GM12872 (cell line): Measurements from ENCODE around the gene MBLAC1.

ENCODE experiments used
- TF ChIP-seq, protein P1 (sequence below): IDR thresholded peaks from 3 replicates; pipeline ENCODE4 v1.5.1; 2011; ENCODE audit warnings: low read depth, mild to moderate bottlenecking, low read length, moderate library complexity; ENCODE audit not compliant: insufficient read depth

The MBLAC1 gene

DNA sequence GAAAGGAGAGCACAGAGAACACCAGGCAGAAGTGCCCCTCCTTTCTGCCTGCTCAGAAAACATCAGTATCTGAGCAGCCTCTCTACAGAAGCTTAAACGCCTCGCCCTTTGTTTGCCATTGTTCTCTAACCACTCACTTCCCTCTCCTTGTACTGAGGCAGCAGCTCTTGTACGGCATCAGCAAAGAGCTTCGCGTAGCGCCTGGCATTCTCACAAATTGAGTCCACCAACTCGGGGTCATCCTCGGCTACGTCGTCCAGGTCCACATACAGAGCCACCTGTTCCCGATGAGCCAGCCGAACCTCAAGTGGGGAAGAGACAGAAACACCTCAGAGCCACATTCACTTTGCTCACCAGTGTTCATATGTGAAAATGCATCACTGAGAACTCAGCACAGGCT lies 27.3 kb upstream of the MBLAC1 start:
- TF ChIP-seq, protein P1, sequence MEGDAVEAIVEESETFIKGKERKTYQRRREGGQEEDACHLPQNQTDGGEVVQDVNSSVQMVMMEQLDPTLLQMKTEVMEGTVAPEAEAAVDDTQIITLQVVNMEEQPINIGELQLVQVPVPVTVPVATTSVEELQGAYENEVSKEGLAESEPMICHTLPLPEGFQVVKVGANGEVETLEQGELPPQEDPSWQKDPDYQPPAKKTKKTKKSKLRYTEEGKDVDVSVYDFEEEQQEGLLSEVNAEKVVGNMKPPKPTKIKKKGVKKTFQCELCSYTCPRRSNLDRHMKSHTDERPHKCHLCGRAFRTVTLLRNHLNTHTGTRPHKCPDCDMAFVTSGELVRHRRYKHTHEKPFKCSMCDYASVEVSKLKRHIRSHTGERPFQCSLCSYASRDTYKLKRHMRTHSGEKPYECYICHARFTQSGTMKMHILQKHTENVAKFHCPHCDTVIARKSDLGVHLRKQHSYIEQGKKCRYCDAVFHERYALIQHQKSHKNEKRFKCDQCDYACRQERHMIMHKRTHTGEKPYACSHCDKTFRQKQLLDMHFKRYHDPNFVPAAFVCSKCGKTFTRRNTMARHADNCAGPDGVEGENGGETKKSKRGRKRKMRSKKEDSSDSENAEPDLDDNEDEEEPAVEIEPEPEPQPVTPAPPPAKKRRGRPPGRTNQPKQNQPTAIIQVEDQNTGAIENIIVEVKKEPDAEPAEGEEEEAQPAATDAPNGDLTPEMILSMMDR = no peak

DNA sequence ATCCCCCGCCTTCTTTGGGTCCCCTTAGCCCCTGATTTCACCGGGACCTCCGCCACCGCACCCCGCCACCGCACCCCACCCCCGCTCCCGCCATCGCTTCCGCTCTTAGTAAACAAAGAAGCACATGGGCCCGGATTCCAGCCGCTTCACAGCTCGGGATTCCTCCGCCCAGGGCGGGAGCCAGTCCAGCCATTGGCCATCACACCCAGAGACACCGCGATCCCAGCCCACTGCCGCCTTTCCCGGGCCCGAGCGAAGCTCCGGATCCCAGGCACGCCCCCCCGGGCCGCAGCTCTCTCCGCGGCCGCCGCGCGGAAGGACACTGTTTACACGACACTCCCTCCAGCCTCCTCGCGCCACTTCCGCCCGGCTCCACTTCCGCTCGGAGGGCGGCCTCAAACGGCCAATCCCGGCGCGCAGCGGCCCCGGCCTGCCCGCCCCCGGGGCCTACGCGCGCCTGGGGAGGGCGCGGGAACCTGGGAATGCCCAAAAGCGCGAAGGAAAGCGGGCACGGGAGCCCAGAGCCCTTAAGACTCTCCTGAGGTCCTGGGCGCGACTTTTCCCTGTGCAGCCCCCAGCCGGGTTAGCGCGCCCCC lies 26.2 kb upstream of the MBLAC1 start:
- TF ChIP-seq, protein P1 = no peak

DNA sequence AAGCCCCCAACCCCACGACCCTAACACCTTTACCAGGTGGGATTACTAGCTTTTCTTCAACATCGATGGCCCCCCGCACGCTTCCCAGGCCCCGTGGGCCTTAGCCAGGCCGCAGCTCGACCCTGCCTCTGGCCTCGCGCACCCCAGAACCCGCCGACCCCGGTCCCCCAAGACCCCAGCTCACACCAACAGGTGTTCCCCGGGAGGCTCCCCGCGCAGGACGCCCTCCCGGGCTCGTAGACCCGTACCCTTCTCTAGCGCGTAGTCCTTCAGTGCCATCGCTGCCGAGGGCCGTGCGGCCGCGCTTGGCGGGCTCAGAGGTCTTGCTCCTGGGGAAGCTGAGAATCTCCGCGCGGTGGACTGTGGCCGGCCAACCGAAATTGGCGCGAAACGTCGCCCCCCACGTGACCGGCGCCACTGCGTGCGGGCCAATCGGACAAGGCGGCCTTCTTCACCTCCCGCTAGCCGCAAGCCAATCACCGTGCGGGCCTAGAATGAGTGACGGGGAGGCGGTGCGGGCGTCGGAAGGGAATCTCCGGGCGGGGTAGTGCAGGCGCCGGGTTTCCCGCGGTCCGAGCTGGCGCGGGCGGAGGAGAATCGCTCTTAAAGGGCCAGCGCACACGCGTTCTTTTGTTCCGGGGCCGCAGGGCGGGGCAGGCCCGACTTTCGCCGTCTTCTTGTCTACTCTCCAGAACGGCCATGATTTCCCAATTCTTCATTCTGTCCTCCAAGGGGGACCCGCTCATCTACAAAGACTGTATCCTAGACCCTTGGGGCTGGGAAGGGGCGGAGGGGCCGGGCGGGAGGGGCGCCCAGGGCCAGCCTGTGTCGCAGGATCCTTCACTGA lies 25.5 kb upstream of the MBLAC1 start, which contains the start of the genes AP4M1 and MCM7:
TSS of gene AP4M1 (plus strand) at position 628 of the 847 bp plus-strand sequence. CDS start at position 700, 72 bp downstream.
TSS of gene MCM7 (minus strand) at position 382 of the 847 bp plus-strand sequence. CDS start at position 279, 103 bp downstream.
- TF ChIP-seq, protein P1 = no peak

DNA sequence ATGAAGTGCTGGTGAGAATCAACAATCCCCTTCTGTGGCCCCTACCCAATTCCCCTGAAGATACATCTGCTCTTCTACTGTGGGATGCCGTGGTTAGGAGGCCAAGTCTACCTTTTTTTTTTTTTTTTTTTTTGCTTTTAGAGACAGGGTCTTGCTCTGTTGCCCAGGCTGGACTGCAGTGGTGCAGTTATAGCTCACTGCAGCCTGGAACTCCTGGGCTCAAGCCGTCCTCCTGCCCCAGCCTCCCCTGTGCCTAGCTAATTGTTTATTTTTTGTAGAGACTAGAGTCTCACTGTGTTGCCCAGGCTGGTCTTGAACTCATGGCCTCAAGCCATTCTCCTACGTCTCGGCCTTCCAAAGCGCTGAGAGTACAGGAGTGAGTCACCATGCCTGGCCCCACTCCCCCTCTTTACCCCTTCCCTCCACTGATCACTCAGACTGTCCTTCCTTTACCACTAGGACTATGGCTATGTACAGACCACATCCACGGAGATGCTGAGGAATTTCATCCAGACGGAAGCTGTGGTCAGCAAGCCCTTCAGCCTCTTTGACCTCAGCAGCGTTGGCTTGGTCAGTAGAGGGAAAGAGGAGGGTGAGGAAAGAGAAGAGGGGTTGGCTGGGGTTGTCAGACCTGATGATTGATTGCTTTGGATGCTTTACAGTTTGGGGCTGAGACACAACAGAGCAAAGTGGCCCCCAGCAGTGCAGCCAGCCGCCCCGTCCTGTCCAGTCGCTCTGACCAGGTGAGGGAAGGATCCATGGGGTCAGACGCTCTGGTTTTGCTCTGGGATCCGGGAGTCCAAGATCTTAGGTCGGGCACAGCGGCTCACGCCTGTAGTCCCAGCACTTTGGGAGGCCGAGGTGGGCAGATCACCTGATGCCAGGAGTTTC lies 23.6 kb upstream of the MBLAC1 start:
- TF ChIP-seq, protein P1 = no peak

DNA sequence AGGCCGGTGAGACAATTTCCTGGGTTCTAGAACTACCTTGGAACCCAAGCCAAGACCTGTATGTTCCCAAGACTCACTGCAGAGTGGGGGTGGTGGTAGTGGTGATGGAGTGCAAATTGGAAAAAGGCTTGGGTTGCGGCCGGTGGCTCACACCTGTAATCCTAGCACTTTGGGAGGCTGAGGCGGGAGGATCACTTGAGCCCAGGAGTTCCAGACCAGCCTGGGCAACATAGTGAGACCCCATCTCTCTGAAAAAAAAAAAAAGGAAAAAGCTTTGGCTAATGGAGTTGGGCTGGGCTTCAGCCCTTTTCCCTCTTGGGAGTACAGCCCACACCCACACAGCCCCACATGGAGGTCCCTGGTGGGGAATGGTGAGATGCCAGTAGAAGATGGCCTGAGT lies 21.2 kb upstream of the MBLAC1 start:
- TF ChIP-seq, protein P1 = no peak

DNA sequence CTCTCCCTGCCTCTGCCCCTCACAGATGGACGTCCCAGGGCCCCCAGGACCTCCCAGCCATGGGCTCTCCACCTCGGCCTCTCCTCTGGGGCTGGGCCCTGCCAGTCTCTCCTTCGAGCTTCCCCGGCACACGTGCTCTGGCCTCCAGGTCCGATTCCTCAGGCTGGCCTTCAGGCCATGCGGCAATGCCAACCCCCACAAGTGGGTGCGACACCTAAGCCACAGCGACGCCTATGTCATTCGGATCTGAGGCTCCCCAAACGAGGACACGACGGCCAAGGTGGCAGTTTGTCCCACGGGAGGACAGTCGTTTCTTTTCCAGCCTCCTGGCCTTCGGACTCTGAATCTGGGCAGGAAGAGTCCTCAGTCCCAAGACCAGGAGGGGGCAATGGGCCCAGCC lies 20.1 kb upstream of the MBLAC1 start:
- TF ChIP-seq, protein P1 = no peak
